ENCODE measurements around the gene ERP44.

DNA sequence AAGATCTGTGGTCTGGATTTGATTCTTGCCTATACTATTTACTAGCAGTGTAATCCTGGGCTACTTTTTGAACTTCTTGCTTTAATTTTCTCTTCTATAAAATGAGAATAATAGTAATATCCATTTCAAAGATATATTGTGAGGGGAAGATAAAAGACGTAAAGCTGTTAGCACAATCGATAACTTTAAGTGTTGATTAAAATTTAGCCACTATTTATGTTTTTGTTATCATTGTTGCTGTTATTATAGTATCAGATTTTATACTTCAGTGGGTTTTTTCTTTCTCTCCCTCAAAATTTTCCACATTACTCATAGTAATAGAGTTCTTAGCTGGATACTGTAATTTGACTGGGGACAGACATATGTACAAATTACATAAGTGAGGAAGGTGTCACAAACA is 150.3 kb downstream of the ERP44 start:
- TF ChIP-seq CTCF (conservative IDR thresholded peaks at IDR 0.05) (no peak), EZH2 (IDR thresholded peaks at IDR 0.05; ENCODE audit: low read depth) (no peak)

All from PC-9 (cell line).